ENCODE measurements around the gene KIF1A.

DNA sequence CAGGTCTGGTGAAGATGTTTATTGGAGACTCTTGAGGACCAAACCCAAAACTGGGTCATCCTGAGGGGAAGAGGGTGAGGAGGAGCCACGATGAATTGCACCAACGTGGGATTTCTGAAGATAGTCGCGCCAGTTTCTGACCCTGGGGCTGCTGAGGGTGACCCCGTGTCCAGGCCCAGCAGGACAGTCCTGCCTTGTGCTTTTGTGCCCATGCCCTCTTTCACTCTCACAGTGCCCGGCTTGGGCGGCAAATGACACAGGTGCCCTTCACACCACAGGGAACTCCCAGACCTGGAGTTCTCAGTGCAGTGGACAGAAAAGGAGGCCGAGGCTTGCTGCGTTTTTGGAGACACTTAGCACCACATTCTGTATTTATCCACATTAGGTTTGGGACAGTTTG lies 15.5 kb upstream of the KIF1A start:
- no peak for TF ChIP-seq CEBPB (IDR thresholded peaks at IDR 0.05)
- TF ChIP-seq RAD21 (IDR thresholded peaks at IDR 0.05; ENCODE audit: low read depth), result no peak
- no peak for TF ChIP-seq FOXM1 (IDR thresholded peaks at IDR 0.05; ENCODE audit: borderline replicate concordance, low read depth)
- TF ChIP-seq REST (IDR thresholded peaks at IDR 0.05; ENCODE audit: low read depth), result no peak
- no peak for TF ChIP-seq MAX (IDR thresholded peaks at IDR 0.05)
- no peak for TF ChIP-seq EP300 (IDR thresholded peaks at IDR 0.05; ENCODE audit: borderline replicate concordance)
- TF ChIP-seq TEAD4 (IDR thresholded peaks at IDR 0.05), result no peak
- TF ChIP-seq, protein P1, sequence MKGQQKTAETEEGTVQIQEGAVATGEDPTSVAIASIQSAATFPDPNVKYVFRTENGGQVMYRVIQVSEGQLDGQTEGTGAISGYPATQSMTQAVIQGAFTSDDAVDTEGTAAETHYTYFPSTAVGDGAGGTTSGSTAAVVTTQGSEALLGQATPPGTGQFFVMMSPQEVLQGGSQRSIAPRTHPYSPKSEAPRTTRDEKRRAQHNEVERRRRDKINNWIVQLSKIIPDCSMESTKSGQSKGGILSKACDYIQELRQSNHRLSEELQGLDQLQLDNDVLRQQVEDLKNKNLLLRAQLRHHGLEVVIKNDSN (IDR thresholded peaks at IDR 0.05), result no peak
- TF ChIP-seq TAF1 (IDR thresholded peaks at IDR 0.05; ENCODE audit: low read depth), result no peak
- no peak for TF ChIP-seq TCF12 (IDR thresholded peaks at IDR 0.05; ENCODE audit: low read depth)
- no peak for TF ChIP-seq NFIC (IDR thresholded peaks at IDR 0.05)
- TF ChIP-seq YY1 (IDR thresholded peaks at IDR 0.05; ENCODE audit: low read depth), result no peak

Data from Ishikawa (cell line).